GM12892 (cell line): ENCODE measurements around the gene CHTF18.

Experiments
- POLR2A ChIP-seq: IDR thresholded peaks from 2 replicates; pipeline ENCODE4 v1.6.1; 2011; ENCODE audit warnings: low read depth, low read length, control low read depth
- POLR2AphosphoS5 ChIP-seq: IDR thresholded peaks from 2 replicates; pipeline ENCODE4 v1.6.1; 2011; ENCODE audit warnings: low read depth, low read length, control low read depth
- TAF1 ChIP-seq: IDR thresholded peaks from 2 replicates; pipeline ENCODE4 v1.6.1; 2011; ENCODE audit warnings: low read depth, mild to moderate bottlenecking, control low read depth, low read length, borderline replicate concordance

DNA sequence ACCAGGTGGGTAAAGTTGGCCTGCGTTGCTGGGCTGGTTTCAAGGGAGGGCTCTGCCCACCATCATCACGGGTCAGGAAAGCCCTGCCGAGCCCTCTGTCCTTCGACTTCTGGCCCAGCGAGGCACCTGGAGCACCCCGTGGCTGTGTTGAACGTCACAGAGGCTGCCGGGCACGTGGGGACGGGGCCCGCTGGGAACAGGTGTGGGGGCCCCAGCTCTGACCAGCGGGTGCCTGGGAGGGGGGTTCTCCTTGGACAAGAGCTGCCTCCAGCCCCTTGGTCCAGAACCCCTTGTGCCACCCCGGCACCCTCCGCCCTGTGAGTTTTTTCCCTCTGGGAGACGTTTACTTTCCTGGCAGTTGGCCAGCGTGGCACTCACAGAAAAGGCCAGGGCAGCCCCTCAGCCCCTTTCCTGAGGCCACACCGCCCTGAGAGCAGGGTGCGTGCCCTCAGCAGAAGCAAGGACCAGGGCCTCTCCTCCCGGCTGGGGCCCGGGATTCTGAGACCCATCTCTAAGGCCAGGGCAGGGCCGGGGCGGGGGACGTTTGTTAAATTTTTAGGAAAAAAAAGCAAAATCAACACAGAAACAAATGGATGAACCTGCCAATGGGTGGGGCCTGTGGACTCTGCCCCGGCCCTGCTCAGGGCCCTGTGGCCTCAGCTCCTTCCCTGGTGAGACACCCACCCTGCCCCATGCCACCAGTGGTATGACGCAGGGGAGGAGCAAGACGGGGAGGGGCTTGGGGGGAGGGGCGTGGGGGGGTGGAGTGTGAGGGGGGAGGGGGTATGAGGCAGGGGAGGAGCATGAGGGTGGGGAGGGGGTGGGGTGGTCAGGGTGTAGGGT is 43.4 kb downstream of the CHTF18 start:
- TF ChIP-seq POLR2A (no peak), POLR2AphosphoS5 (no peak), TAF1 (no peak)
